ENCODE measurements around the gene ATP2B2.

Gene ATP2B2

DNA sequence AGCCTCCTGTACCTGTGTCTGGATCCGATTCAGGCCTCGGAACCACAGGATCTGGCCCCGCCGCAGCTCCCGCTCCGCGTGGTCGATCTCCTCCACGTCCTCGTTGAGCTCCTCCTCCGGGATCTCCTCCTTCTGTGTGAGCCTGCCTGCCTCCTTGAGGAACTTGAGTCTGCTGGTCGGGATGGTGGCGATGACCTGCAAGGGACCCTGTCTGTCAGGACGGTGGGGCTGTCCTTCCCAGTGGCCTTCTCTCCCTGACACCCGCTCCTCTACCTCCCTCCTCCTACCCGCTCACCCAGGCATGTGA, 167.3 kb downstream of the ATP2B2 start:
- Histone ChIP-seq H3K4me3 (ENCODE audit: low read depth in 1 of 2, low read length in 2 of 2) (no peak overlapping the region), H3K4me1 (ENCODE audit: insufficient read depth, low read length) (no peaks in the 10 kb centered on the region), H3K27me3 (ENCODE audit: control insufficient read depth in 1 of 2, insufficient read depth in 2 of 2, low read length in 2 of 2) (no peaks in the 10 kb centered on the region), H3K27ac (ENCODE audit: low read depth, low read length) (no peak overlapping the region), H3K9me3 (ENCODE audit: low read length) (no peaks in the 10 kb centered on the region), H3K36me3 (ENCODE audit: insufficient read depth, low read length) (no peaks in the 10 kb centered on the region), H3K9ac (ENCODE audit: low read length) (no peak overlapping the region)

GRCh38 chr3:10337323-10338163, 167.8 kb downstream of the ATP2B2 start:
- no peak overlapping the region for H3K27ac ChIP-seq (ENCODE audit: low read depth, low read length)
- H3K9ac ChIP-seq (ENCODE audit: low read length): no peak overlapping the region
- no peaks in the 10 kb centered on the region for H3K9me3 ChIP-seq (ENCODE audit: low read length)
- H3K4me1 ChIP-seq (ENCODE audit: insufficient read depth, low read length): no peaks in the 10 kb centered on the region
- H3K27me3 ChIP-seq (ENCODE audit: control insufficient read depth in 1 of 2, insufficient read depth in 2 of 2, low read length in 2 of 2): no peaks in the 10 kb centered on the region
- H3K4me3 ChIP-seq (ENCODE audit: low read depth in 1 of 2, low read length in 2 of 2): no peak overlapping the region
- H3K36me3 ChIP-seq (ENCODE audit: insufficient read depth, low read length): no peaks in the 10 kb centered on the region

GRCh38 chr3:10336761-10337160, 168.6 kb downstream of the ATP2B2 start:
- H3K4me1 ChIP-seq (ENCODE audit: insufficient read depth, low read length): no peaks in the 10 kb centered on the region
- no peaks in the 10 kb centered on the region for H3K27me3 ChIP-seq (ENCODE audit: control insufficient read depth in 1 of 2, insufficient read depth in 2 of 2, low read length in 2 of 2)
- no peaks in the 10 kb centered on the region for H3K9me3 ChIP-seq (ENCODE audit: low read length)
- no peak overlapping the region for H3K4me3 ChIP-seq (ENCODE audit: low read depth in 1 of 2, low read length in 2 of 2)
- H3K27ac ChIP-seq (ENCODE audit: low read depth, low read length): no peak overlapping the region
- no peak overlapping the region for H3K9ac ChIP-seq (ENCODE audit: low read length)
- no peaks in the 10 kb centered on the region for H3K36me3 ChIP-seq (ENCODE audit: insufficient read depth, low read length)

- H3K4me3 ChIP-seq (ENCODE audit: low read depth in 1 of 2, low read length in 2 of 2): no peak overlapping the region
- no peak overlapping the region for H3K27ac ChIP-seq (ENCODE audit: low read depth, low read length)
- H3K4me1 ChIP-seq (ENCODE audit: insufficient read depth, low read length): no peaks in the 10 kb centered on the region
- H3K9ac ChIP-seq (ENCODE audit: low read length): no peak overlapping the region
- H3K36me3 ChIP-seq (ENCODE audit: insufficient read depth, low read length): no peaks in the 10 kb centered on the region
- no peaks in the 10 kb centered on the region for H3K27me3 ChIP-seq (ENCODE audit: control insufficient read depth in 1 of 2, insufficient read depth in 2 of 2, low read length in 2 of 2)
- H3K9me3 ChIP-seq (ENCODE audit: low read length): no peaks in the 10 kb centered on the region
These were observed 169.3 kb downstream of the ATP2B2 start for GRCh38 chr3:10335871-10336622.

- Histone ChIP-seq H3K9me3 (ENCODE audit: low read length) (no peaks in the 10 kb centered on the region), H3K4me1 (ENCODE audit: insufficient read depth, low read length) (no peaks in the 10 kb centered on the region), H3K4me3 (ENCODE audit: low read depth in 1 of 2, low read length in 2 of 2) (no peak overlapping the region), H3K27me3 (ENCODE audit: control insufficient read depth in 1 of 2, insufficient read depth in 2 of 2, low read length in 2 of 2) (peaks cover 0 to 3% of the 10 kb centered on the region in 2 donors), H3K9ac (ENCODE audit: low read length) (no peak overlapping the region), H3K36me3 (ENCODE audit: insufficient read depth, low read length) (no peaks in the 10 kb centered on the region), H3K27ac (ENCODE audit: low read depth, low read length) (no peak overlapping the region)
These were observed 170.1 kb downstream of the ATP2B2 start for GRCh38 chr3:10335190-10335738.

DNA sequence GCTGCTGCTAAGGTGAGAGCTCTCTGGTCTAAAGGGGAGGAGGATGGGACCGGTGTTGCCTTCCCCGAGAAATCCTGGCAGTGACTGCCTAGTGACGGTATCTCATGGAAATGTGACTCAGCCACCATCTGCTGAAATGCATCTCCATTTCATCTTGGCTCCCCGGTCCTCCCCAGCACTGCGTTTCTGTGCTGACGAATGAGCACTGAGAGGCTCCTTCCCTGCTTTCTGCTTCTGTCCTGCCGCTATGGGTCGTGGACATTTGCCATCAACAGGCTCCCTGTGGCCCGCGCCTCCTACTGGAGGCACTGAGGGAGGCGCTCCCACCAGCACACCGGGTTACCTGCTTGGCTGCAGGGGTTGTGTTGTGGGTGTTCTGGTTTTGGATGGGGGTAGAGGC, 170.9 kb downstream of the ATP2B2 start:
- H3K27ac ChIP-seq (ENCODE audit: low read depth, low read length): no peak overlapping the region
- H3K36me3 ChIP-seq (ENCODE audit: insufficient read depth, low read length): no peaks in the 10 kb centered on the region
- H3K9me3 ChIP-seq (ENCODE audit: low read length): no peaks in the 10 kb centered on the region
- no peaks in the 10 kb centered on the region for H3K4me1 ChIP-seq (ENCODE audit: insufficient read depth, low read length)
- H3K4me3 ChIP-seq (ENCODE audit: low read depth in 1 of 2, low read length in 2 of 2): no peak overlapping the region
- H3K9ac ChIP-seq (ENCODE audit: low read length): no peak overlapping the region
- peaks cover 0 to 4% of the 10 kb centered on the region in 2 donors for H3K27me3 ChIP-seq (ENCODE audit: control insufficient read depth in 1 of 2, insufficient read depth in 2 of 2, low read length in 2 of 2)

DNA sequence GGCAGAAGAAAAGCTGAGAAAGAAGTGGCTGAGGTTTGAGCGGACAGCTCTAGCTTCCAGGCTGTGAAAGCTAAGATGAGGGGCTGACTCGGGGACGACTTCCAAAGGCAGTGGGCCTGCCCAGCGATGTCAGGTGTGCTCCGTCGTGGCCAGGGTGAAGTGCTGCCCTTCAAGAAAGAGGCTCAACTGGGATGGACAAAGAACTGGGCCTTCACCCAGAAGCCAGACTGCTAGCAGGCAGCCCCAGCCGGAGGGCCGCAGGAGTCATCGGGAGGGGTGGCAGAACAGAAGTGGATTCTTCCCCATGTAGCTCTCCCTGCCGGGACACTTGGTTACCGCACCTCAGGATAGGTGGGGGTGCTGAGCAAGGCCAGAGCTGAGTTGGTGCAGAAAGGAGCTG, 171.3 kb downstream of the ATP2B2 start:
- Histone ChIP-seq H3K9ac (ENCODE audit: low read length) (no peak overlapping the region), H3K27ac (ENCODE audit: low read depth, low read length) (no peak overlapping the region), H3K4me3 (ENCODE audit: low read depth in 1 of 2, low read length in 2 of 2) (no peak overlapping the region), H3K9me3 (ENCODE audit: low read length) (no peaks in the 10 kb centered on the region), H3K4me1 (ENCODE audit: insufficient read depth, low read length) (no peaks in the 10 kb centered on the region), H3K27me3 (ENCODE audit: control insufficient read depth in 1 of 2, insufficient read depth in 2 of 2, low read length in 2 of 2) (peaks cover 0 to 4% of the 10 kb centered on the region in 2 donors), H3K36me3 (ENCODE audit: insufficient read depth, low read length) (no peaks in the 10 kb centered on the region)

DNA sequence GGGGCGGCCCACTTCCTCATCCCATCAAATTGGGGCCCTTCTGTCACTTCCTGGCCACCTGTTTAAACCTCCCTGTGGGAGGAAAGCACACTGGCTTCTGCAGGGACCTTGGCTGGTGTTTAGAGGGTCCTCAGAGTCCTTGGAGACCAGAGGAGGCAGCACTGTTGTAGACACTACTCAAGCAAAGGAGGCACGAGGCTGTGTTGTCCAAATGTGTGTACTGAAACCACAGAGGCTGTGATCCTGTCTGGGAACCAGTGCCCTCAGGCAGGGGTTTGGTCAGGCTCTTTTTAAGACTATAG, 172.1 kb downstream of the ATP2B2 start:
- no peak overlapping the region for H3K27ac ChIP-seq (ENCODE audit: low read depth, low read length)
- H3K4me1 ChIP-seq (ENCODE audit: insufficient read depth, low read length): no peaks in the 10 kb centered on the region
- peaks cover 0 to 4% of the 10 kb centered on the region in 2 donors for H3K27me3 ChIP-seq (ENCODE audit: control insufficient read depth in 1 of 2, insufficient read depth in 2 of 2, low read length in 2 of 2)
- no peaks in the 10 kb centered on the region for H3K9me3 ChIP-seq (ENCODE audit: low read length)
- no peaks in the 10 kb centered on the region for H3K36me3 ChIP-seq (ENCODE audit: insufficient read depth, low read length)
- no peak overlapping the region for H3K4me3 ChIP-seq (ENCODE audit: low read depth in 1 of 2, low read length in 2 of 2)
- H3K9ac ChIP-seq (ENCODE audit: low read length): no peak overlapping the region

- Histone ChIP-seq H3K4me1 (ENCODE audit: insufficient read depth, low read length) (no peaks in the 10 kb centered on the region), H3K27ac (ENCODE audit: low read depth, low read length) (no peak overlapping the region), H3K4me3 (ENCODE audit: low read depth in 1 of 2, low read length in 2 of 2) (no peak overlapping the region), H3K27me3 (ENCODE audit: control insufficient read depth in 1 of 2, insufficient read depth in 2 of 2, low read length in 2 of 2) (peaks cover 0 to 4% of the 10 kb centered on the region in 2 donors), H3K9me3 (ENCODE audit: low read length) (no peaks in the 10 kb centered on the region), H3K36me3 (ENCODE audit: insufficient read depth, low read length) (no peaks in the 10 kb centered on the region), H3K9ac (ENCODE audit: low read length) (no peak overlapping the region)
These were observed 172.7 kb downstream of the ATP2B2 start for GRCh38 chr3:10332481-10333348.

GRCh38 chr3:10331320-10331719, 174.1 kb downstream of the ATP2B2 start:
- Histone ChIP-seq H3K27me3 (ENCODE audit: control insufficient read depth in 1 of 2, insufficient read depth in 2 of 2, low read length in 2 of 2) (peaks cover 0 to 4% of the 10 kb centered on the region in 2 donors), H3K9me3 (ENCODE audit: low read length) (no peaks in the 10 kb centered on the region), H3K36me3 (ENCODE audit: insufficient read depth, low read length) (no peaks in the 10 kb centered on the region), H3K4me3 (ENCODE audit: low read depth in 1 of 2, low read length in 2 of 2) (no peak overlapping the region), H3K27ac (ENCODE audit: low read depth, low read length) (no peak overlapping the region), H3K4me1 (ENCODE audit: insufficient read depth, low read length) (no peaks in the 10 kb centered on the region), H3K9ac (ENCODE audit: low read length) (no peak overlapping the region)

DNA sequence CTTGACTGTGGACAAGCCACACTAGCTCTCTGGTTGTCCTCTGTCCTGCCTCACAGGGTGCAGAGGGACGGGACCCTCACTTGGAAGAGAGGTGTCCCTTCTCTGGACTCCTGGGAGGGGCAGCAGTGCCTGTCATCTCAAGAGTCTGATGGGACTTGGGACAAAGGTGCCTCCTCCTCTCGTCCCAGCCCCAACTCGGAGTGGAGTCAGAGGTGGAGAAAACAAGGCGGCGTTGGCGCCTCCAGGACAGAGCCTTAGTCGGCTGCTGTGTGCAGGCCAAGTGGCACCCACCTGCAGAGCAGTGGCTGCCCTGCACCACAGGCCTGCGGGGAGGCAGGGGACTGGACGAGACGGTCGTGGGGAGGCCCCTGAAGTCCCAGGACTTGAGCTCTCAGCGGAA, 175.1 kb downstream of the ATP2B2 start:
- H3K4me3 ChIP-seq (ENCODE audit: low read depth in 1 of 2, low read length in 2 of 2): no peak overlapping the region
- no peaks in the 10 kb centered on the region for H3K4me1 ChIP-seq (ENCODE audit: insufficient read depth, low read length)
- no peaks in the 10 kb centered on the region for H3K36me3 ChIP-seq (ENCODE audit: insufficient read depth, low read length)
- H3K9me3 ChIP-seq (ENCODE audit: low read length): no peaks in the 10 kb centered on the region
- no peak overlapping the region for H3K9ac ChIP-seq (ENCODE audit: low read length)
- H3K27ac ChIP-seq (ENCODE audit: low read depth, low read length): no peak overlapping the region
- peaks cover 0 to 4% of the 10 kb centered on the region in 2 donors for H3K27me3 ChIP-seq (ENCODE audit: control insufficient read depth in 1 of 2, insufficient read depth in 2 of 2, low read length in 2 of 2)
